ENCODE results near the gene GIGYF2.

GIGYF2 gene

GRCh38 chr2:232883116-232883721 lies 186.1 kb downstream of the GIGYF2 start:
- no peak for DNase-seq

DNA sequence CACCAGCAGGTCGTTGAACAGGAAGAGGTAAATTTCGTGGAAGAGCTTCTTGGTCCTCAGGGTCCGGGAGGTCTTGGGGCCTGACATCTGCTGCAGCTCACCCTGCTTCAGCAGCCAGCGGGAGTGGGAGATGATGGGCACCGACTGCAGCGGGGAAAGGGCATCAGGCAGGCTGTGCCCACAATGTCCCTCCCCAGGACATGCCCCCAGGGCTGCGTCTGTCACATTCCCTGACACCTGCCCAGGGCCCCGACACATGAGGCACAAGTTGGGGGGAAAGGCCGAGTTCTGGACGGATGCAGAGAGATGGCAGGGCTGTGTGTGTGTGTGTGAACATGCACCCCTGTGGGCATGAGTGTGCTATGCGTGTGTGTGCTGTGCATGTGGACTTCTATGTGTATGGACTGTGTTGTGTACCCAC lies 186.9 kb downstream of the GIGYF2 start:
- no peak for DNase-seq

DNA sequence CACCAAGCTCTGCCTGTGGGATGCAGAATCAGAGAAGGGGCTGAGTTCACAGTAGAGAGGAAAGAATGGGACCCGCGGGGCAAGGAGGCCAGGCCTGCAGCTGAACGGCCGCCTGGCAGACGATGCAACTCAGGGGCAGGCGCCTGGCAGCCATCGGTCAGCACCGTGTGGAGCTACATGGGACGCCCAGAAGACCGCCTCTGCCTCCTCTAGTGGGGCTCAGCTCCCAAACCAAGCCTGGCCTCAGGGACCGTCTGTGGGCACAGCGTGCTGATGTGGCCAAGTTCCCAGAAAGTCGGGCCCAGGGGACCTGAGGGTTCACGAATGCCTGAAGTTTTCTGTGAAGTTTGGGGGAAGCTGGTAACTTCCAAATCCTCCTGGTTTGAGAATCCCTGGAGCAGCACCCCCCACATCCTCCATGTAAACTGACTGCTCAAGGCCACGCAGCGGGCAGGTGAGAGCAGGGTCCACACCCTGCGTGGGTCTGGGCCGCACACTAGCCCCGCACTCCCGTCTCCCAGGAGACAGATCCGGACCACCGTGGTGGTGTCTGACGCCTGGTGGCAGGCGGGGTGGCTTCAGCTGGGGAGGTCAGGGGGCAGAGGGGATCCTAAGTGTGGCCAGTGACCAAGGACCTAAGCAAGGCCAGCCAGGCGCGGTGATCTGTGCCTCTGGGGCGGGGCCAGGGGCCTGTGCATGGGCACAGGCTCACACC lies 187.6 kb downstream of the GIGYF2 start:
- no peak for DNase-seq

GRCh38 chr2:232885264-232885961 lies 188.3 kb downstream of the GIGYF2 start:
- no peak for DNase-seq

DNA sequence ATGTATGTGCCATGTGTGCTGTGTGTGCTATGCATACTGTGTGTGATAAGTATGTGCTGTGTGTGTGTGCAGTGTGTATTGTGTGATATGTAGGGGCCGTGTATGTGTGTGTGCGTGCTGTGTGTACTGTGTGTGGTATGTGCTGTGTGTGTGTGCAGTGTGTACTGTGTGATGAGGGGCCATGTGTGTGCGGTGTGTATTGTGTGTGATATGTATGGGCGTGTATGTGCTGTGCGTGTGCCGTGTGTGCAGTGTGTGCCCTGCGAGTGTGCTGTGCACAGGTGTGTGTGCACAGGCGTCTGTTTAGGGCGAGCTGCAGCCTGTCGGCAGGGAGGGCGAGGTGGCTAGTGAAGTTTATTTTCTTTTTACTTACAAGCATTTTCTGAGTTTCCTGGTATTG lies 189.0 kb downstream of the GIGYF2 start:
- no peak for DNase-seq

- no peak for DNase-seq
Measured at GRCh38 chr2:232886632-232887031, 189.5 kb downstream of the GIGYF2 start.

DNA sequence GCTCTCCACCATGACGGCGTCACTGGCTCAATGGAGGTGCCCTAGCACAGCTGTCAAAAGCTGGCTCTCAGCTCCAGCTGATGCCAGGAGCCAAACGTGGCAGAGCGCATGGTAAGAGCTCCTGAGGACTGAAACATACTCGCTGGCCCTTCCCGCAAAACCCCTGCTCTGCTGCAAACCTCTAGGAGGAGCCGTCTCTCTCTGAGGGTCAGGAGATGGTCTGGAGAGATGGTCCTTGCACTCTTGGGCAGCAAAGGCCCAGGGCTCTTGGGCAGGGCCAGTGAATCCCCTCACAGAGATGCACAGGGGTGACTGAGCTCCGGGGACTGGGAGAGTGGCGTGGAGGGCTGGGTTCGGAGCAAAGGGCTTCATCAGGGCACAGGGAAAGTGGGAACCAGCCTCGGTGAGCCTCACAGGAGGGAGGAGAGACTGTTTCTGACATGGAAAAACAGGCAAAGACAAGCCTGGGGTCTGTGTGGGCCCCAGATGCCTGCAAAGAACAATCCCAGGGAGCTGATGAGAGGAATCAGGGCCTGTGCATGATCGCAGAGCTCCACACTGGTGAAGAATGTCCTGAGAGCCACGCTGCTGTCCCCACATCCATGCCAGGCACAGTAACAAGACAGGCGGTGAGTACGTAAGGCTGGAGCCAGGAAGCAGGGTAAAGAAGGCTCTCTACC lies 190.2 kb downstream of the GIGYF2 start:
- DNase-seq = no peak

- no peak for DNase-seq
Measured at GRCh38 chr2:232888099-232888836, 191.1 kb downstream of the GIGYF2 start.

DNA sequence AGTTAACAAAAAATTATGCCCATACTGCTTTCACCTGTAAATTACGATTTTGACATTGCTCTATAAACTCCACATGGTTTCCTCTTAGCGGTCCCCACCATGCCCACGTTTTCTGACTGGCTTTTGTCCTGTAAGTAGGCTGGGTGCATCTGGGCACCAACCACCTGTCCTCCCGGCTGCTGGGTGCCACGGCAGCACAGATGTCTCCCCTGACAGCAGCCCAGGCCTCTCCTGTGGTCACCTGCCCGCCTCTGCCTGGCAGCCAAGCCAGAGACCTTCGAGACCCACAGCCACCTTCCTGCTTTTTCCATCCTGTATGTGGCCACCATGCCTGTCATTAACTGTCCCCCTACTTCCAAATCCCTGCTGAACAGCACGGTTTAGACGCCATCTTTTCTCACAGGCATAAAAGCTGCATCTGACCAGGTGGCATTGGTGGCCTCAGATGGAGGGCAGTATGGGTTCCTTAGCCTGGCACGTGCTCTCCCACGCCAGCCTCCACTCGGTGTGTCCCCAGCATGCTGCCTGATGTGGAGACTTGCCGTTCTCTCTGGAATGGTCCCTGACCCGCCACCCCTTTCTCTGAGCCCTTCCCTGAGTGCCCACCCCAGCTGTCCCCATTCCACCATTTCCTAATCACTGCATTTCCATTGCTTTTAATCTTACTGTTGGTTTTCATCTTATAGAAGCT lies 191.9 kb downstream of the GIGYF2 start:
- DNase-seq = no peak

- no peak for DNase-seq
Measured at GRCh38 chr2:232889876-232890401, 192.8 kb downstream of the GIGYF2 start.

DNA sequence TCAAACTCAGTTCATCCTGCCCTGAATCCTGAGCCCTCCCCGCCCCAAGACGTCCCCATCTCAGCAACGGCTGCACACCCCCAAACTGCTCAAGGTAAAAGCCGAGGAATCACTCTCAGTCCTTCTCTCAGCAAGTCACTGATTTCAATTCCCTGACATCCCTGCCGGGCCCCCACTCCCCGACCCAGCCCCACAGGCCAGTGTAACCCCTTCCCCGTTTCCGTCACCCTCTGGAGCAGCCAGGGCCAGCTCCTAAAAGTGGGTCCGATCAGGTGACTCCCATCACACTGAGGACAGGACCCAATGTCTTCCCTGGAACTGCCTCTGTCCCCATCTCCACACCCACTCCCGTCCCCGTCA lies 193.4 kb downstream of the GIGYF2 start:
- no peak for DNase-seq

DNA sequence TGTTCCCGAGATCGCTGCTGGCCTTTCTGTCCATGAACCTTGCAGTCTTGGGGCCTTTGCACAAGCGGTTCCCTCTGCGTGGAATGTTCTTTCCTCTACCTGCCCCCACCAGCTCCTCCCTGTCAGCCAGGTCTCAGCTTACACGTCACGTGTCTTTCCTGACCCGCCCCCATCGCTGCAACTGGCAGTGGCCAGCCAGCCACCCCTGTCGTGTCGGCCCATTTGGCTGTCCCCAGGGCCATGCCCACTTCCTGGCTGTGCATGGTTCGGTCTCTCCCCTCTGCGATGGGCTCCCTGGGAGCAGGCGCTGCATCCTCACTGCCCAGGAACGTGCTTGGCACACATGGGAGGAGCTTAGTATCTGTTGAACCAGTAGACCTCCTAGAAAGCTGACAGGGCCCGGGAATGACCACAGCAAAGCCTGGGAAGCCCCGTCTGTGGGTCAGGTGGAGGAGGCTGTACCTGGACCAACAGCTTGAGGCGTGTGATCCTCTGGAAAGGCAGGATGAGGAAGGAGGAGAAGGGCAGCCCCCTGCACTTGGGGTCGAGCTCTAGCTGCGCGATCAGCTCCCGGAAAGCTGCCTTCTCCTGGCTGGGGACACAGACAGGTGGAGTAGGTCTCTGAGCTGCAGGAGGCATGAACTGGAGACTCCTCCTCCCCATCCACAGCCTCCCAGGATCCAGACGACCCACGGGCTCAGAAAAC lies 193.9 kb downstream of the GIGYF2 start:
- DNase-seq = no peak

DNA sequence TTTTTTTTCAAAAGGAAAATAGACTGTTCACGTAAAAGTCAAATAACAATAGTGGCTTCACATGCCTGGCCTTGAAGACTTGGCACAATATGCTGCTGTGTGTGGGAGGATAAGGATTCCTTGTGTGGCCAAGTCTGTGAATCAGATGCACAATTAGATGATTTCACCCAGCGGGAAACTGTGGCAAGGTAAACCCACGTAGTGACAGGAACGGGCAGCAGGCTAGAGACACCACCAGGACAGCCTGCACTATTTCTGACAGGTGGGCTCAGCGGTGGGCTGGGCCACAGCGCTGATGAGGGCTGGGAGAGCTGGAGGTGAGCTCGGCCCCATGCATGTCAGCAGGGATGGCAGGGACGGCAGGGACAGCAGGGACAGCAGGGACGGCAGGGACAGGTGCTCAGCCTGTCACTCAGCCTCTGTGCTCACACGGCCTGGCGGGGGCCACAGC lies 194.5 kb downstream of the GIGYF2 start:
- DNase-seq = no peak

DNA sequence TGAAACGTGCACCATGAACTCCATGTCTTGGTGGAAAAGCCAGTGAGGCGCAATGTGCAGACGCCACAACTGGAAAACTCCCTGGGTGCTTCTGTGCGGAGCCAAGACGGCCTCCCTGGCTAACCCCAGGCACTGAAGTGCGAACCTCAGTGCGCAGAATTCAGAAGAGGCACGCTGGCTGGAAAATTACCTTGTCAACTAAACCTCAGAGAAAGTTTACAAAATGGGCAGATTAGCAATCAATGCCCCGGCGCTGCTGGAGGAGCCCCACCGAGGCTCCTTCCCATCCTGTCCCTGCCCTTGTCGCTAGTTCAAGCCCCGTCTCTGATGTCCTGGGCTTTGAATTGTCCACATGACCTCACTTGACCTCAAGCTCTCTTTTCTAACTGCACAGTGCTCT lies 195.1 kb downstream of the GIGYF2 start:
- no peak for DNase-seq

DNA sequence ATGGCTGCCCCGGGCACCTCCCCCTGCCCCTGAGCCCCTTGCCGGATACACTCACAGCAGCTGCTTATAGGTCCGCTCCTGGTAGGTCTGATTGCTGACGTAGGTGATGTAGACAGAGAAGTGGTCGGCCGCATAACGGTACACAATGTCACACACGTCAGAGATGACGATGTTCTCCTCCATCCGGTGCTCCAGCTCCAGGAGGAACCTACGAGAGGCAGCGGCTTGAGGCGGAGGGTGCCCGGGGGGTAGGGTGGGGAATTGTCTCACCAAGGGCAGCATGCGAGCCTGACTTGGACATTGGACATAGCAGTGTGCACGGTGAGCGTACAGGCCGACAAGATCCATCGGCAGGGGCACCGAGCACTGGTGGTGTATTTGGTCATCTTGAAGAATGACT lies 195.7 kb downstream of the GIGYF2 start:
- no peak for DNase-seq

GRCh38 chr2:232893834-232894233 lies 196.7 kb downstream of the GIGYF2 start:
- no peak for DNase-seq

GRCh38 chr2:232894251-232894650 lies 197.1 kb downstream of the GIGYF2 start:
- no peak for DNase-seq

DNA sequence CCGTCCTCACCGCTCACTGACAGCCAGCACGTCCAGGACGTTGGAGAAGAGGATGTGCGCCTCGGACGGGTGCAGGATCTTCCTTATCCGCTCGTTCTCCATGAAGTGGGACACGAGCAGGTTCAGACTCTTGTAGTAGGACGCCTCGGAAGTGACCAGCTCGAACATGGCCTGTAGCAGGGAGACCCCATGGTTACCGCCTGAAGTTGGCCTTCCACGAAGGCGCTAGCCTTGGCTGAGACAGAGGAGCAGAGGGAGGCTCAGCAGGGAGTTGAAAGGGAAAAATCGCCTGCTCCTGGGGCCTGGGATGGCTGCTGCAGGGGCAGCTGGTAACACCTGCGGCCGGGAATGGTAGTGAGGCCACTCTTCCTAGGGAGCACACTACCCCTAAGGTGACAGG lies 197.6 kb downstream of the GIGYF2 start:
- no peak for DNase-seq

GRCh38 chr2:232896111-232896510 lies 199.0 kb downstream of the GIGYF2 start:
- DNase-seq = no peak

- no peak for DNase-seq
Measured at GRCh38 chr2:232896720-232897597, 199.8 kb downstream of the GIGYF2 start.

All from NCI-H1930 (cell line).